B cell (primary cell): Measurements from ENCODE around the gene XPO5. TPM values are rescaled to one million over a fixed set of nuclear protein-coding genes. Genes with fewer than 3 reads are reported as not detected.

Experiments
- ATAC-seq: fragments of 200-7000 bp; cut with Tn5 transposase; one replicate; pipeline ENCODE4 v1.10.0; 2021; ENCODE audit warnings: low read depth, mild to moderate bottlenecking, moderate number of reproducible peaks, moderate library complexity
- CTCF ChIA-PET: fragments of 350-600 bp; sonication (Branson Sonifier 250); formaldehyde crosslinking; loops from one replicate; lab custom pipeline; 2021; ENCODE audit warnings: antibody characterized with exemption, inconsistent platforms; lab: Charles Lee
- POLR2A ChIA-PET: fragments of 350-600 bp; sonication (Branson Sonifier 250); formaldehyde crosslinking; loops from one replicate; lab custom pipeline; 2021; ENCODE audit warnings: antibody characterized with exemption; lab: Charles Lee
- DNase-seq: peaks from one replicate; pipeline ENCODE4 v3.0.0; 2013
- H2AFZ ChIP-seq: 2 replicates; pipeline ENCODE4 v1.6.1; 2012; ENCODE audit warnings: mild to moderate bottlenecking, low read depth, low read length; ENCODE audit not compliant: insufficient read depth, poor library complexity, severe bottlenecking
- H3K27ac ChIP-seq, 2 donors: 1 replicate in 1 of 2; 2 replicates in 1 of 2; pipeline ENCODE4 v1.5.1; 2012 to 2013; ENCODE audit warnings: low read length in 2 of 2, mild to moderate bottlenecking in 2 of 2, moderate library complexity in 1 of 2
- H3K27me3 ChIP-seq, 4 experiments: fragments of 200-600 bp in 1 of 4; sonication (generic) in 1 of 4; replicated peaks in 1 of 4; 1 replicate in 2 of 4; 2 replicates in 2 of 4; pipeline versions ENCODE4 v1.6.1 to v1.7.0; 2013 to 2016; ENCODE audit warnings: low read length in 3 of 4, mild to moderate bottlenecking in 2 of 4, mixed read lengths in 1 of 4, moderate library complexity in 1 of 4; ENCODE audit not compliant: insufficient read depth in 4 of 4, control insufficient read depth in 3 of 4; ENCODE audit errors: control extremely low read depth in 1 of 4
- H3K36me3 ChIP-seq, 2 experiments: replicated peaks in 1 of 2; 1 replicate in 1 of 2; 2 replicates in 1 of 2; pipeline versions ENCODE4 v1.6.1 to v1.7.1; 2013; ENCODE audit warnings: low read length in 1 of 2; ENCODE audit not compliant: insufficient read depth in 2 of 2, control insufficient read depth in 1 of 2; ENCODE audit errors: control extremely low read depth in 1 of 2, extremely low read depth in 1 of 2
- H3K4me1 ChIP-seq, 2 donors: fragments of 200-600 bp in 1 of 2; sonication (generic) in 1 of 2; 1 replicate in 1 of 2; 2 replicates in 1 of 2; pipeline versions ENCODE4 v1.5.1 to v1.6.1; 2013 to 2017; ENCODE audit warnings: low read length in 2 of 2; ENCODE audit not compliant: control insufficient read depth in 2 of 2, insufficient read depth in 2 of 2
- H3K4me2 ChIP-seq: replicated peaks from 2 replicates; pipeline ENCODE3; 2012; ENCODE audit warnings: mild to moderate bottlenecking, low read depth, low read length; ENCODE audit not compliant: poor library complexity, severe bottlenecking
- H3K4me3 ChIP-seq, 5 experiments: fragments of 200-600 bp in 1 of 5; sonication (generic) in 1 of 5; 1 replicate in 3 of 5; 2 replicates in 2 of 5; pipeline versions ENCODE4 v1.5.1 to v1.7.0; 2011 to 2016; ENCODE audit warnings: low read length in 4 of 5, mild to moderate bottlenecking in 4 of 5, low read depth in 2 of 5, control low read depth in 1 of 5, moderate library complexity in 1 of 5; ENCODE audit not compliant: insufficient read depth in 1 of 5; ENCODE audit errors: control extremely low read depth in 1 of 5, extremely low read depth in 1 of 5
- H3K79me2 ChIP-seq: fragments of 200-600 bp; sonication (generic); one replicate; pipeline ENCODE4 v1.6.0; 2016; ENCODE audit warnings: low read length; ENCODE audit not compliant: control insufficient read depth, insufficient read depth
- H3K9ac ChIP-seq: fragments of 200-600 bp; sonication (generic); 2 replicates; pipeline ENCODE4 v1.6.1; 2017; ENCODE audit warnings: mild to moderate bottlenecking, low read length, moderate library complexity
- H3K9me3 ChIP-seq, 3 donors: one replicate each; pipeline versions ENCODE4 v1.6.1 to v1.7.1; 2013; ENCODE audit warnings: low read length in 2 of 3; ENCODE audit not compliant: control insufficient read depth in 2 of 3, insufficient read depth in 1 of 3; ENCODE audit errors: control extremely low read depth in 1 of 3
- H4K20me1 ChIP-seq: 2 replicates; pipeline ENCODE4 v1.6.0; 2012; ENCODE audit warnings: mild to moderate bottlenecking, low read length; ENCODE audit not compliant: insufficient read depth, control insufficient read depth, poor library complexity, severe bottlenecking
- H3K27ac Mint-ChIP-seq: one replicate; pipeline ENCODE4 v1.8.0; 2021; ENCODE audit warnings: mixed read lengths
- H3K27me3 Mint-ChIP-seq: one replicate; pipeline ENCODE4 v1.8.0; 2021; ENCODE audit warnings: mixed read lengths
- H3K4me1 Mint-ChIP-seq: one replicate; pipeline ENCODE4 v1.8.0; 2021; ENCODE audit warnings: mixed read lengths
- H3K4me3 Mint-ChIP-seq: one replicate; pipeline ENCODE4 v1.8.0; 2021; ENCODE audit warnings: mixed read lengths
- H3K9me3 Mint-ChIP-seq: one replicate; pipeline ENCODE4 v1.8.0; 2022; ENCODE audit warnings: mixed read lengths; ENCODE audit not compliant: insufficient read depth
- EZH2 ChIP-seq: IDR thresholded peaks from 2 replicates; pipeline ENCODE4 v1.6.1; 2012; ENCODE audit warnings: borderline replicate concordance, low read depth, mild to moderate bottlenecking, moderate library complexity, low read length; ENCODE audit not compliant: insufficient read depth, poor library complexity, severe bottlenecking
- WGBS: methylation state at CpG from one replicate; pipeline ENCODE4 v1.1.5; 2013; ENCODE audit warnings: missing lambda C conversion rate; ENCODE audit not compliant: insufficient coverage; 5-methylcytosine and 5-hydroxymethylcytosine counted together
- intact Hi-C: fragments of 100-400 bp; cut with micrococcal nuclease; formaldehyde crosslinking; loops from one replicate; pipeline ENCODE4 v1.10.0; 2022
- polyA plus RNA-seq: library from polyadenylated mRNA; depleted of rRNA; stranded (reverse); fragments of >200 nt; gene quantifications from 2 replicates; pipeline ENCODE4 v1.2.3, GENCODE V29; 2012
- total RNA-seq, 2 donors: library from RNA; stranded (reverse); fragments of 120-200 nt in 1 of 2; gene quantifications; 1 replicate in 1 of 2; 2 replicates in 1 of 2; pipeline versions ENCODE4 v1.2.3 to v1.2.4, GENCODE V29; 2013 to 2022
- TF ChIP-seq, protein P1 (sequence below): fragments of 200-600 bp; IDR thresholded peaks from one replicate; pipeline ENCODE4 v1.8.0; 2022; ENCODE audit warnings: antibody characterized with exemption, mild to moderate bottlenecking

The XPO5 gene
- total and polyA plus RNA-seq, 2 donors (not counting 1 experiment from before 2014, with no cell fraction given), result 14.4 to 45.7 TPM

DNA sequence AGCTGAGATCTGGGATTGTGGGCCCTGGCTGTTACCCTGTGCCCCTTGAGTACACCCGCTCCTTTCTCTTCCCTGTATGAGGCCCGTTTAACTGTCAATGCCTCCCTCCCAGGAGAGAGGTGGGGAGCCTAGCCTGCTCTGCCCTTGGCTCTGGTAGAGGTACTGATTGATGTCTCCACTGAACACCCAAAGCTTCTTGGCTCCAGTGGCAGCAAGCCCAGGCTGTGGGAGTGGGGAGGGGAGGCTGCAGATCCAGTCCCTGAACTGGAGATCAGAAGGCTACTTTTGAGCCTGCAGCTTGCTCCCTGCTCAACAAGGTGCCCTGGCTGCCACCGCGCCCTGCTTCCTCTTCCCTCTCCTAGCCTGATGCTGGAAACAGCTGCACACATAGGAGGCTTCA lies 73.2 kb downstream of the XPO5 start:
- peaks cover 3 to 8% of the 10 kb centered on the region in 2 donors for H3K4me1 ChIP-seq
- no peaks in the 10 kb centered on the region for H4K20me1 ChIP-seq
- TF ChIP-seq EZH2, result no peak
- TF ChIP-seq, protein P1, sequence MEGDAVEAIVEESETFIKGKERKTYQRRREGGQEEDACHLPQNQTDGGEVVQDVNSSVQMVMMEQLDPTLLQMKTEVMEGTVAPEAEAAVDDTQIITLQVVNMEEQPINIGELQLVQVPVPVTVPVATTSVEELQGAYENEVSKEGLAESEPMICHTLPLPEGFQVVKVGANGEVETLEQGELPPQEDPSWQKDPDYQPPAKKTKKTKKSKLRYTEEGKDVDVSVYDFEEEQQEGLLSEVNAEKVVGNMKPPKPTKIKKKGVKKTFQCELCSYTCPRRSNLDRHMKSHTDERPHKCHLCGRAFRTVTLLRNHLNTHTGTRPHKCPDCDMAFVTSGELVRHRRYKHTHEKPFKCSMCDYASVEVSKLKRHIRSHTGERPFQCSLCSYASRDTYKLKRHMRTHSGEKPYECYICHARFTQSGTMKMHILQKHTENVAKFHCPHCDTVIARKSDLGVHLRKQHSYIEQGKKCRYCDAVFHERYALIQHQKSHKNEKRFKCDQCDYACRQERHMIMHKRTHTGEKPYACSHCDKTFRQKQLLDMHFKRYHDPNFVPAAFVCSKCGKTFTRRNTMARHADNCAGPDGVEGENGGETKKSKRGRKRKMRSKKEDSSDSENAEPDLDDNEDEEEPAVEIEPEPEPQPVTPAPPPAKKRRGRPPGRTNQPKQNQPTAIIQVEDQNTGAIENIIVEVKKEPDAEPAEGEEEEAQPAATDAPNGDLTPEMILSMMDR, result no peak
- no peak overlapping the region for H3K4me3 Mint-ChIP-seq
- WGBS, result 100% methylated on average over 2 of the region's 4 CpGs
- CTCF ChIA-PET, result interaction anchor here (1.4 to 6.4 kb wide), 3 partner anchors 7 to 41 kb away, joined by 3 to 69 read pairs (median 11); partner anchors contain the start of gene LRRC73
- H3K27me3 ChIP-seq, result peaks cover 0 to under 1% (median 0%) of the 10 kb centered on the region in 4 experiments
- peaks cover 0 to 61% of the 10 kb centered on the region in 2 experiments for H3K36me3 ChIP-seq
- no peak overlapping the region for H3K9ac ChIP-seq
- no peak overlapping the region for H3K4me3 ChIP-seq
- no peak overlapping the region for H3K27ac Mint-ChIP-seq
- DNase-seq (no peak), ATAC-seq (no peak)
- no peaks in the 10 kb centered on the region for H3K9me3 ChIP-seq
- H3K27me3 Mint-ChIP-seq, result no peaks in the 10 kb centered on the region
- no peaks in the 10 kb centered on the region for H3K79me2 ChIP-seq
- peaks cover 7% of the 10 kb centered on the region for H3K4me1 Mint-ChIP-seq
- no peak overlapping the region for H3K4me2 ChIP-seq
- no peak overlapping the region for H3K27ac ChIP-seq
- POLR2A ChIA-PET, result no interaction called here
- H3K9me3 Mint-ChIP-seq, result no peaks in the 10 kb centered on the region
- no peak overlapping the region for H2AFZ ChIP-seq
- intact Hi-C loops, result no loop called here

DNA sequence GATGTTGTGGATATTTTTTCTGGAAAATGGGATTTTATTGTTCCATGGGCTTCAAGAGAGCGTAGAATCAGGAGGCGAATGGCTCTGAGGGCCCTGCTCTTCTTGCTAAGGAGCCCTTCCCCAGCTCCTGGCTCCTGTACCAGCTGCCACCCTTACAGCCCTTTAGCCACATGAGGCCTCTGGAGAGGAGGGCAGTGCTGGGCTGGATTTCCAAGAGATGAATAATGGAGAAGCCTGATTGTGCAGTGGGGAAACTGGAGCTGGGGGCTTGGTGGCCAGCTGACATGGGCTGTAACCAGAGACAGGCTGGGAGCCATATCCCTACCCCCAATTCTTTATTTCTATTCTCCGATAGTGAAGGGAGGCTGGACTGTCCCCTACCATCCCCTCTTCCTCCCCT lies 74.9 kb downstream of the XPO5 start:
- H3K4me1 Mint-ChIP-seq, result no peaks in the 10 kb centered on the region
- WGBS, result 100% methylated on average over 2 of the region's 3 CpGs

More for the DNA sequence above, 74.9 kb downstream of the XPO5 start:
- Histone ChIP-seq H3K4me2 (no peak overlapping the region), H2AFZ (no peak overlapping the region), H3K79me2 (peaks cover 3% of the 10 kb centered on the region), H3K27me3 (no peaks in the 10 kb centered on the region), H3K9me3 (no peaks in the 10 kb centered on the region), H4K20me1 (no peaks in the 10 kb centered on the region), H3K9ac (no peak overlapping the region), H3K4me1 (no peaks in the 10 kb centered on the region), H3K27ac (no peak overlapping the region), H3K4me3 (no peak overlapping the region), H3K36me3 (peaks cover 0 to 71% of the 10 kb centered on the region in 2 experiments)
- Mint-ChIP-seq H3K4me3 (no peak overlapping the region), H3K27me3 (no peaks in the 10 kb centered on the region), H3K27ac (no peak overlapping the region), H3K9me3 (no peaks in the 10 kb centered on the region)
- intact Hi-C loops, result no loop called here
- ATAC-seq (no peak), DNase-seq (no peak)
- ChIA-PET CTCF (interaction anchor here (0.5 to 3.2 kb wide), 4 partner anchors 9 to 693 kb away, joined by 3 to 11 read pairs (median 3); partner anchors contain the start of gene LRRC73), POLR2A (no interaction called here)
- no peak for TF ChIP-seq EZH2
- TF ChIP-seq, protein P1, result no peak
